Fibroblast of gingiva (primary cell): Measurements from ENCODE around the gene LCTL.
"Not testable (repeated sequence)": the region's sequence is repeated elsewhere in the genome, so short reads cannot be mapped to it uniquely, and the experiment has no call there.

Experiments
- DNase-seq: peaks from one replicate; pipeline ENCODE4 v3.0.0-alpha.2; 2011; ENCODE audit warnings: low read depth

Gene LCTL

GRCh38 chr15:66500346-66500745 lies 65.5 kb downstream of the LCTL start:
- DNase-seq: not testable (repeated sequence)

GRCh38 chr15:66498501-66499386 lies 67.1 kb downstream of the LCTL start:
- peak; percentile 42 for DNase-seq
